Smooth muscle cell of the brain vasculature (primary cell): ENCODE measurements around the gene AKT1S1.

Source experiments
- DNase-seq: peaks from one replicate; pipeline ENCODE4 v3.0.0-alpha.2; 2012; ENCODE audit warnings: low read depth, low spot score

AKT1S1 gene

DNA sequence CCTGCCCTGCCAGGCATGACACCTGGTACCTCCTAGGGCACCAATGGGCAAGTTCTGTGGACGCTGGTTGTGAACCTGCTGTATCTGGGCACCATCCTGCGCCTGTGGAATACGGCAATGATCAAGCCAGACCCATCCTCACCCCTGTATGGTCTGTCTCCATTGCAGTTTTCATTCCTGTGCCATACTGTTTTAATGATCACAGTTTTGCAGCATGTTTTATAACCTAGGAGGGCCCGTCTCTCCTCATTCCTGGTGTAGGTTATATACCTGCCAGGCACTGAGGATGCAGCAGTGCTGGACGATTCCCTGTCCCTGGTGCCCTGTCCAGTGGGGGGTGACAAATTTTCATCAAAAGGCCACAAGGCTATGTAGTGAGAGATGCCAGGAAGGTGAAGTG lies 5.9 kb upstream of the AKT1S1 start:
- DNase-seq = no peak

DNA sequence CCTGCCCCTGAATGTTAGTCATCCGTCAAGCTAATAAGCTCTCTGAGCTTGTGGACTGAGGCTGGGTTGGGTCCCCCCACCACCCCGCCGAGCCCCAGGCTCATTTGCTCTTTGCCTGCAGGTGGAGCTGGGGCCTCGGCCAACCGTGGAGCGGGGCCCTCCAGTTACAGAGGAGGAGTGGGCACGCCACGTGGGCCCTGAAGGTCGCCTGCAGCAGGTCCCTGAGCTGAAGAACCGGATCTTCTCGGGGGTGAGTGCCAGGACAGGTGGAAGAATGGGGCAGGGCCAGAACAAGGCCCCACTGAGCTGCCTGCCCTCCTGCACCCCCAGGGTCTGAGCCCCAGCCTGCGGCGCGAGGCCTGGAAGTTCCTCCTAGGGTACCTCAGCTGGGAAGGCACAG lies 5.5 kb upstream of the AKT1S1 start:
- no peak for DNase-seq

DNA sequence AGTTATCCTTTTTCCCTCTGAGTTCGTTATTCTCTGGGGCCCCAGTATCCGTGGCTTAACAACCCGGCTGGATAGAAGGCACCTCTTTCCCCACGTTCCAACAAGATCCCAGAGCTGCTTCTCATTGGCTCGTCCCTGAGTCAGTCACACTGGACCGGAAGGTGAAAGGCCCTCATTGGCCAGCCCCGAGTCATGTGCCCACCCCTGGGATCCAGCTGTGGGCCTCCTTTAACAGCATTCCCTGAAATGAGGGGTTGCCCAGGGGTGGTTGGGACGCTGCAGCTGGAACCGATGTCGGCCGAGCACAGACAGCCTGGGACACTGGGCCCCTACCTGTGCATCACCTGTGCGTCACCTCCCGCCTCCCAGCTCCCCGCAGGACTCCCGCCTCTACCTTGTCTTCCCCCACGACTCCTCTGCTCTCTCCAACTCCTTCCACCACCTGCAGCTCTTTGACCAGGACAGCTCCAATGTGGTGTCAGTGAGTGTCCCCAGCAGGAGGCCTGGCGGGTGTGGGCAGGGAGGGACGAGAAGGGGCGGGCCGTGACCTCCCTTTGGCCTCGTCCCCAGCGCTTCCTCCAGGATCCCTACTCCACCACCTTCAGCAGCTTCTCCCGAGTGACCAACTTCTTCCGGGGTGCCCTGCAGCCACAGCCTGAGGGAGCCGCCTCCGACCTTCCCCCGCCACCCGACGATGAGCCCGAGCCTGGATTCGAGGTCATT lies 4.7 kb upstream of the AKT1S1 start:
- no peak for DNase-seq

DNA sequence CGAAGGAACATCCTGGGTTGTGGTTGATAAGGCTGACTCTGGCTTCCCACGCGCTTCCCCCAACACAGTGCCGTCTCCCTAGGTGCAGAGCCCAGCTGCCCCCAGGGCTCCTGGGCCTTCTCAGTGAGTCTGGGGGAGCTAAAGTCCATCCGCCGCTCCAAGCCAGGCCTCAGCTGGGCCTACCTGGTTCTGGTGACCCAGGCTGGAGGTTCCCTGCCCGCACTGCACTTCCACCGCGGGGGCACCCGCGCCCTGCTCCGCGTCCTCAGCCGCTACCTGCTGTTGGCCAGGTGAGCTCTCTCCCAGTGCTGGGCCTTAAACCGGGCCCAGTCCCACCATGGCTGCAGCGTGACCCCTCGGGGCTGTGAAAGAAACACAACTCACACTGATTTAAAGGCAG lies 4.0 kb upstream of the AKT1S1 start:
- no peak for DNase-seq

DNA sequence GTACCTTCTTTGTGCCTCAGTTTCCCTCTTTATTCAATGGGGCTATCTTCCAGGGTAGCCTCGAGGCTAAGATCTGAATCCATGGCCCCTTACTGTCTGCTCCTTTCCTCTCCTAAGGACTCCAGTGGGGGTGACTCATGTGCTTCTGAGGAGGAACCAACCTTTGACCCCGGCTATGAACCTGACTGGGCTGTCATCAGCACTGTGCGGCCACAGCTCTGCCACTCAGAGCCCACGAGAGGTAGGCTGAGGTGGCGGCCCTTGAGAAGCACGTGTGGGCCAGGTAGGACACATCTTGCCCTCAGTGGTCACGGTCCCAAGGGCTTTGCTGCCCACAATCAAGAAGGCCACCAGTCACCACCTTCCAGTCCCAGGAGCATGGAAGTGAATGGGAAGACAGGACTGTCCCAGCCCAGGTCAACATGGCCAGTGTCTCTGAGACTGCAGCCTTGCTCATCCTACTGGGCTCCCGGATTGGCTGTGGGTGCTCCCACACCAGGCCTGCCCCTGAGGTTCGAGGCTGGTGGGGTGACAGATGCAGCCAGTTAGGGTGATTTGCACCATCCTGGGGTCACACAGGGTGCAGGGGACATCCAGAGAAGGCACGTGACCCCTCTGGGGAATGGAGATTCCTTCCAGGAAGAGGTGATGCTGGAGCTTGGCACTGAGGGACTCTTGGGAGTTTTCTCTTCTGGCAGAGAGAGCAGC lies 3.2 kb upstream of the AKT1S1 start:
- no peak for DNase-seq

DNA sequence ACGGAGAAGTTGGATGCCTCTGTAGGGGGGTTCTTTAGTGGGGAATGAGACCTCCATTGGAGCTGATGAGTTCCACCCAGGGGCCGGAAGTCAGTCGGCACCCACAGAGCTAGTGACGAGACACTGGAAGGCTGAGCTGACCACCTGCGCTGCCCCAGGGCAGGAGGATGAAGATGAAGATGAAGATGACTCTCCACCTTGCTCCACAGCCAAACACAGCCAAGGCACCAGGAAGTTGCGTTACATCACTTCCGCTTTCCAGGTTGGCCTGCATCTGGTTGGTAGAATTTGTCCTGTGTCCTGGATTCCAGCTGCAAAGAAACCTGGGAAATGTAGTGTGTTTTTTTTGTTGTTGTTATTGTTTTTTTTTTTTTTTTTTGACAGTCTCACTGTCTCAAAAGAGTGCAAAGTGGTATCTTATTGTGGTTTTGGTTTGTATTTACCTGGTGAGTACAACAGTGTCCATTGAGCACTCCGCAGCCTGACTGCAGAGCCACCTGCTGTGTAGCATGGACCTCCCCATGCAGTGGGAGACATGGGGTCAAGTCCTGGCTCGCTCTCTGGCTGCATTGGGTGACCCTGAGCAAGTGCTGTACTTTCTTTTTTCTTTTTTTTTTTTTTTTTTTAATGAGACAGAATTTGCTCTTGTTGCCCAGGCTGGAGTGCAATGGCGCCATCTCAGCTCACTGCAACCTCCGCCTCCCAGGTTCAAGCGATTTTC lies 2.2 kb upstream of the AKT1S1 start:
- no peak for DNase-seq

DNA sequence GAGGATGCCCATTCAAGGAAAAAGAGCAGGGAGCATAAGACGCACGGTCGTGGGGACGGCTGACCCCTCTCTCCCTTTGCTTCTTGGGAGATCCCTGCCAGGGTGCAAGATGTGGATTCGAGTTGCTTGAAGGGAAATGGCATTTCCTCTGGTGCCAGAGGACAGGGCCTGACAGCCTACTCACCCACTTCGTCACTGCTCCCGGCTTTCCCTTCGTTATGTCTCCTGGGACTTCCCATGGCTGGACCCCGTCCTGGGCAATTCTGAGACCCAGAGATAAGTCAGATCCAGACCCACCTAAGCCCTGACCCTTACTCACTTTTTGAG lies 1.6 kb upstream of the AKT1S1 start:
- DNase-seq = no peak

DNA sequence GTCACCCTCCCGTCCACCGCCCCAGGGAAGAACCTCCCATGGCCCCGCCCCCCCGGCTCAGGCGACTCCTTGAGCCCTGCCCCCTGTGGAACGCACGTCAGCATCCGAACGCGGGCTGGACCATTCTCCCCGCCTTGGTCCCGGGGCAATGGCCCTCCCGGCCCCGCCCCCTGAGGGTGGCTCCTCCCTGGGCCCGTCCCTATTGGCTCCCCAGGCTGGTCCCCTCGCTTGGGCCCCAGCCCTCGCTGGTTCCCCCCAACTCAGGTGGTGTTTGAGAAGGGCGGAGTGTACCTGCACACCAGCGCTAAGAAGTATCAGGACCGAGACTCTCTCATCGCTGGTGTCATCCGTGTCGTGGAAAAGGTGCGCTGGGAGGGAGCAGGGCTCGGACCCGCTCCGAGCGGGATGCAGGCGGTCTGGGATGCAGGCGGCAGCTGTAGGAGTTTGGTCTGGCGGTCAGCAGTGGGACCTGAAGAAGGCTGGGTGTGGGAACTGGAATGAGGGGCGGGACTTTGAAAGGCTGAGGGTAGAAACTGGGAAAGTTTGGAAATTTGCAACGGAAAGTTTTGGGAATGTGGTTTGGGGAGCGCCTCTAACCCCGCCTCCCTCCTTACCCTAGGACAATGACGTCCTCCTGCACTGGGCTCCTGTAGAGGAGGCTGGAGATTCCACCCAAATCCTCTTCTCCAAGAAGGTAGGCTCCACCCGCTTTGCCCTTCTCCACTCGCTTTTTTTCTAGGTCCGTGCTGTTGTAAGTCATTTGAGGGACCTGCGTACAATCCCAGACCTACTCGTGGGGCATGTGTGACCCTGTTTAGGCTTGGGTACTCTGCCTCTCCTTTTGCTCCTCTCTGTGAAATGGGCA lies 956 bp upstream of the AKT1S1 start:
- peak; percentile 93 for DNase-seq

DNA sequence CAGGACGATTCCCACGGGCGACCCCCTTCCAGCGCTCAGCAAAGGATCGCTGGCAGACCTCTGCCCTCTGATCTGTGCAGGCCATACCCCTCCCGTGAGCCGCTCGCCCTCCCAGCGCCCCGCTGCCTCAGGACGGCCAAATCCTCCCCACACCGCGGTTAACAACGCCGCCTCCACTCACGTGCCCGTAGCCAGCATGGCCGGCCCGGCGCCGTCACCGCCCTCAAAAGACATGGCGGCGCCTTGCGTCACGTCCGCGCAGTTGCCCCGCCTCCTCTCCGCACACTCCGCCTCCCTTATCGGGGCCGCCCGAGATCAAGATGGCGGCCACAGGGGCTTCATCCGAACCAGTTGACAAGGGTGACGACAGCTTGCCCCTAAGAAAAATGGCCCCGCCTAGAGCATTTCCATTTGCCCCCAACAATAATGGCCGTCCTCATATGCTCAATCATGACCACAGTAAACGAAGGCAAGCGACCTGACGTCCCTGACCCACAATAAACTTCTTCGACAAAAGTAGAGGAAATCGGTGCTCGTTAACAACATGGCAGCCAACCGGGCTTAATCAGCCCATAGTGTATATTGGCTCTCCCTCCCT lies 634 bp downstream of the AKT1S1 start:
- peak; percentile 98 for DNase-seq

DNA sequence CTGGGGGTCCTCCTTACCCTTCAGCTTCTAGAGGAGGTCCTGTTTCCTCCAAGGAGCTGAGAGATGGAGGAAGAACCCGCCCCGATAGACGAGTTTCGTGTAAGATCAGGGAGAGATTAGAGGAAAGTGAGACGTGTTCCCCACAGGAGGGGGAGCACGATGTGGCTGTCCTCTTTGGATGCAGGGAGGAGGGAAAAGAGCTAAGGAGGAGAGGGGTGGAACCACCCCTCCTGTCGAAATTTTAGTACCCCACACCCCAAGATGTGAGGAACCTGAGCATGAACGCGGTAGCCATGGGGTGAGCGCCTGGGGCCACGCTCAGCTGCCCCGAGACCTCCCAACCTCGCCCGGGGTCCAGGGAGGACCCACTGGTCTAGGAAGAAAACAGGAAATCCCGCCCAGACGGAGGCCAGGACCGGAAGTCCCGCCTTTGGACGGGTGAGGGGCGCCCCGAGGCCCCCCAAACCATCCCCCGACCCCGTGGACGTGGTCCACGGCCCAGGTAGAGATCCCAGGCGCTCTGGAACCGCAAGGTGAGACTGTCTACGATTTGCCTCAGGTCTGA lies 1.2 kb downstream of the AKT1S1 start:
- no peak for DNase-seq

DNA sequence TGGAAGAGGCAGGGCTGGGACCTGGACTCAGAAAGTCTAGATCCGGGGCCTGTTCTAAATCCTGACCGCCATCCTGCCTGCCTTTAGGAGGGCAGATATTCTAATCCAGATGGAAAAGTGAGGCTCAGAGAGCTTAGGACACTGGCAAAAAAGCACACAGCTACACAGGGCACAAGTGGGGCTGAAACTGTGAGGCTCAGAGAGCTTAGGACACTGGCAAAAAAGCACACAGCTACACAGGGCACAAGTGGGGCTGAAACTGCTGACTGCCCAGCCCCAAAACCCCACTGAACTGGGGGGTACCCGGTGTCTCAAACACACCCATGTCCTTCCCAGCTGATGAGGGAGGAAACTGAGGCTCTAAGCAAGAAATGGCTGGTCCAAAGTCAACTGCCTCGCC lies 2.0 kb downstream of the AKT1S1 start:
- DNase-seq = no peak

DNA sequence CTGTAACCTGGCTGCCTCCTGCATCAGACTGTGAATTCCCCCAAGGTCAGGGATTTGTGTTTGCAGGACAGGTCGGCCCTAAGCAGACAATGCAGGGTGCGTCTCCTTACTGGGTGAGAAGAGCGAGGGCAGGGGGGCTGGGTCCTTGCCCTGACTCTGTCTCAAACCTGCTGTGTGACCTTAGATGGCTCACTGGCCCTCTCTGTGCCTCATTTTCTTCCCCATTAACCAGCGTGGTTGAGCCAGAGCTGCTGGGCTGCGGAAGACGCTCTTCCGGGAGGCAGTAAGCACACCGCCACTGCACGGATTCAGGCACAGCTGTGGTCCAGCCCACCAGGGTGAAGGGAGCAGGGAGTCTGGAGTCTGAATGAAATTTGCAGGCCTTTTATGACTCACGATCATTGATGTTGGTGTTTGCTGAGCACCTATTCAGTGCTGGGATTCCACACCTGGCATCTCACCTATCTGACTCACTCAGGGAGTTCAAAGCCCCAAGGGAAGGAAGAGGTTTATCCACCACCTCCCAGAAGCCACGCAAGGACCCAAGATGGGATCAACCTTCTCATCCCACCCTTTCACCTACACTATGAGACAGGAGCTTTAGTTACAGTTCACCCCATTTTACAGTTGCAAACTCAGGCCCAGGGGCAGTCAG lies 2.5 kb downstream of the AKT1S1 start:
- no peak for DNase-seq

DNA sequence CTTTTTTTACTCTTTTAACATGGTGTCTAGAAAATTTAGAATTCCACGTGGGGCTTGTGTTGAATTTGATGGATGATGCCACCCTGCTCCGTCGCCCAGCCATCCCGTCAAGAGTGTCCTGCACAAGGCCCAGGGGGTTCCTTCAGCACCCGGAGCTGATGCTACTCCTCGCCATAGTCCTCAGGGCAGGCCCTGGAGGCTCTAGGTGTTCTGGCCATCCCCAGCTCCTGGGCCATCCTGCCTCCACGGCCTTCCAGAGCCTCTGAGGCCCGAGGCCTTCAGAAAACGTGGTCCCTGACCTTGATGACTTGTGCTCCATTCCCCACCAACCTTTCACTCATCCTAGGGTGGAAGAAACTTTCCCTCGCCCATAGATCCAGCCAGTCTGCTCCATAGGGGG lies 3.3 kb downstream of the AKT1S1 start:
- DNase-seq = no peak

DNA sequence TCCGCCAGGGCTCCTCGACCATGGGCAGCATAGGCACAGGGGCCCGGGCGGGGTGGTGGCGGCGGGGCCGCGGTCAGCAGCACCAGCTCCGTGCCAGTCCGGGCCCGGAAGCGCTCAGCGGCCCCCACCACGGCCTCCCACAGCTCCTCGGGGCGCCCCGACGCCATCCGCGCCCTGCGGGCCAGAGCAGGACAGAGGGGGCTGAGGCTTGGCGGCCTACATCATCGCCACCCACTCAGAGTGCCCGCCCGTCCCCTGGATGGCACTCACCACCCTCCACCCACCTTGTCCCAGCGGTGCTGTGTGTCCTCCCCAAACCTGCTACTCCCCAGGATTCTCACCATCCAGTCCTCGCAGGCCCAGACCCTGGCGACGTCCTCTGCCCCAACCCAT lies 4.0 kb downstream of the AKT1S1 start:
- no peak for DNase-seq

DNA sequence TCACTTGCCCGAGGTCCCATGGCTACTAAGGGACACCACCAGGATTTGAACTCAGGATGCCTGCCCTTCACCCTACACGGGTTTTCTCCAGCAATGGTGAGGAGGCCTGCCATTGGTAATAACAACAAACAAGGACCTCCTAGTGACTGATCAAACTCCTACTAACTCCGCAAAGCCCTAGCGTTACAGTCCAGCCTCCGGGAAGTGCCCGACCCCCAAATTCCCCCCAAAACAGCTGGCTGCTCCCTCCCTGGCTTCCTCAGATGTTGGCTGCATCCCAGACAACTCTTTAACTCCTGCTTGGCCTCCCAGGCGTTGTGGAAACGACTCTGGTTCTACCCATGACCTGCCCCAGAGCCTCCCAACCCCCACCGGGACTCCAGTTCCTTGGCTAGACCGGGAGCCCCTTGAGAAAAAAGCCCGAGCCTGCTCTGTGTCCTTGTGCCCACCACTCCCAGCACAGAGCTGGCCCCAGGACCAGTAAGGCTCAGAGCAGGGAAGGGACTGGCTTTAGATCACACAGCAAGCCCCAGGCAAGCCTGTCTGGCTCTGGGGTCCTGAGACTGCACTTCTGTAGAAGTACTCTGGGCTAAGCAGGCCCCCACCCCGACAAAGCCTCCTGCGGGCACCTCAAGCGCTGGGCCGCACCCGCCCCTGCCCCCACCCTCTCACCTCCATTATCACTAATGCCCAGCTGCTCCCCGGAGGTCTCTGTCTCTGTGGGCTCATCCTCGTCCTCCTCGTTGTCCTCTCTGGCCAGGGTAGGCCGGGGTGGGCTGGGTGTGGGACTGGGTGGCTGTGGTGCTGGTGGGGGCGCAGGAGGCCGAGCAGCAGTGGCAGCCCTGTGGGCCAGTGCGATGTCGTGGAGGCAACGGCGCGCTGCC lies 4.7 kb downstream of the AKT1S1 start:
- no peak for DNase-seq

DNA sequence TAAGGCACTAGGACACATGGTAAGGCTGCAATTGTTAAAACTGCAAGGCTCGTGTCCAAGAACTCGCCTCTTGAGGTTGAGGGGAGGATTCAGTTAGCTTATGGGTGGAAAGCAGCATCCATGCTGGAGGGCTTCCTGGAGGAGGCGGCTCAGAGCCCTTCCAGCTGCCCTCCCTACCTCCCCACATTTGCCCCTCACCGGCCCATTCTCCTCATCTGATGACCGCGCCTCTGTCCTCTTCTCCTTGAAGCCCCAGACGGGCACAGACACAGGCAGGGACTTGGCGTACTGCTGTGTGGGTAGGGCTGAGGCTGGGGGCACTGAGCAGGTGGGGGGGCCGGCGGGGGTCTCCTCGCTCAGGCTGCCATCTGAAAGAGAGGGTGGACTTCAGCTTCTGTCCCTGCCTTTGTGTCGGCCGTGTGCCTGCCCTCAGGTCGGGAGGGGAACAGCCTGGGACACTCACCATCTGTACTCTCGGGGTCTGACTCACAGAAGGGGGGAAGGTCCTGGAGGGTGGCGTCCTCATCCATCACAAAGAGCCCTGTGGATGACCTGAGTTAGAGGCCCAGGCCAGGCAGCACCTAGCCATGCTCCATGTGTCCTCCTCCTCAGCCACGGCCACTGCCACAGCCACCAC lies 5.7 kb downstream of the AKT1S1 start:
- DNase-seq = no peak

DNA sequence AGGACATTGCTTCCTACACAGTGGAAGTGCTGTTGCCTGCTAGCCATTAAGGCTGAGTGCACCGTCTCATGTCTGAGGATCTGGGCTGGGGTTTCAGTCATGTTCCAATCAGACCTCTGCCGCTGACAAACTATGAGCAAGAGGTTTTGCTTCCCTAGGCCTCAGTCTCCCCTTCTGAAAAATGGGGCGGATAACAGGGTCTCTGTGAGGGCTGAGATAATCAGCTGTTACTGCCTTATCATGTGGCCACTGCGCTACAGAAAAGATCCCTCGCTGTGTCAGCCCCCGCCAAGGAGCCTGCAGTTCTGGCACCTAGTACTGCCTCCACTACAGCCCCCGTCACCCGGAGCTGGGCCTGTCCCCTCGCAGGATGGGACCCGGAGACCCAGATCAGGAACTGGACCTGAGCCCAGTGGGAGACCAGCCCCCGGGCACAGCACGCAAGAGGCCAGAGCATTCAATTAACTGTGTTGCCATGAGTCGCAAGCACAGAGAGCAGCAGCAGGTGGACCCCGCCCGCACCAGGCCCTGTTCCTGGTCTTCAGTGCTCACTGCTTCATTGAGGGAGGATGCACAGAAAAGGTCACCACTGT lies 6.8 kb downstream of the AKT1S1 start:
- no peak for DNase-seq

DNA sequence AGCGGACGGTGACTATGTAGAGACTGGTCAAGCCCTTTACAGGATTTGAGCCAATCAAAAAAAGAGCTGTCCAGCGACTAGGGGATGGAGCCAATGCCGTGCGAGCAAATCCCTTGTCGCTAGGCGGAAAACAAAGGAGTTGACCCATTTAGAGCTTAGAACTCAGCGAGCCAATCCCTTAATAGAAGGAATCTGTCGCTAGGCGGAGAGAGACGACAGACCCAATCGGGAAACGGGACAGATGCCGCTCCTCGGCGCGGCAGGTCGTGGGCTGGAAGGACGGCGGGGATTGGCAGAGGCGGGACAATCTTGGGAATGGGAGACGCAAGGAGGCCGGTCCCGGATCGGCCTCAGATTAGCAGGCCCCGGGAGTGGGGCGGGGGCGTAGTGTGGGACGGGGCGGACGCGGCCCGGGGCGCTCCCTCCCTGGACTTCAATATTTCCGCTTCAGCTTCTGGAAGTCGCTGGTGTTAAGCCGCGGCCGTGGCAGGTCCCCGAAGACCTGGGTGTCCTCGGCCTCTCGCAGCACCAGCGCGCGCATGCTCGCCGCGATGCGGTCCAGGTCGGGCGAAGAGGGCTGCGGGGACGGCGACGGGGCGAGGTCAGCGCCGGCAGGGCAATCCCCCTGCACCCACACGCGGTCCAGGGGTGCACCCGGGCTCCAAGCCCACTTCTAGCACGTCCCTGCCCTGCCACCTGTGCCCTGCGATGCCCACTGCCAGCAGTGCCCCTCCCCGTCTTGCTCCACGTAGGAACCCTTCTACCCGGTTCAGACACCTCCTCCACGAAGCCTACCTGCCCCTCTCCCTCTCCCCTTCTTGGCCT lies 7.5 kb downstream of the AKT1S1 start:
- DNase-seq = peak; percentile 99
